GM06990 (cell line): ENCODE measurements around the gene AK2.

Experiments used
- DNase-seq: peaks from one replicate; pipeline ENCODE4 v3.0.0-alpha.2; 2011; ENCODE audit not compliant: insufficient read length; ENCODE audit errors: extremely low read depth
- H3K27me3 ChIP-seq: replicated peaks from 2 replicates; pipeline ENCODE4 v1.6.0; 2011; ENCODE audit warnings: low read length; ENCODE audit not compliant: control insufficient read depth, insufficient read depth
- H3K36me3 ChIP-seq: 2 replicates; pipeline ENCODE4 v1.5.1; 2011; ENCODE audit warnings: low read length; ENCODE audit not compliant: control insufficient read depth, insufficient read depth
- H3K4me3 ChIP-seq: replicated peaks from 2 replicates; pipeline ENCODE4 v1.5.1; 2011; ENCODE audit warnings: low read depth, mild to moderate bottlenecking, control low read depth, low read length
- TF ChIP-seq, protein P1 (sequence below): IDR thresholded peaks from 2 replicates; pipeline ENCODE4 v1.5.1; 2011; ENCODE audit warnings: low read length, control low read depth, mild to moderate bottlenecking, inconsistent platforms; ENCODE audit not compliant: insufficient read depth, poor library complexity, severe bottlenecking

The AK2 gene

DNA sequence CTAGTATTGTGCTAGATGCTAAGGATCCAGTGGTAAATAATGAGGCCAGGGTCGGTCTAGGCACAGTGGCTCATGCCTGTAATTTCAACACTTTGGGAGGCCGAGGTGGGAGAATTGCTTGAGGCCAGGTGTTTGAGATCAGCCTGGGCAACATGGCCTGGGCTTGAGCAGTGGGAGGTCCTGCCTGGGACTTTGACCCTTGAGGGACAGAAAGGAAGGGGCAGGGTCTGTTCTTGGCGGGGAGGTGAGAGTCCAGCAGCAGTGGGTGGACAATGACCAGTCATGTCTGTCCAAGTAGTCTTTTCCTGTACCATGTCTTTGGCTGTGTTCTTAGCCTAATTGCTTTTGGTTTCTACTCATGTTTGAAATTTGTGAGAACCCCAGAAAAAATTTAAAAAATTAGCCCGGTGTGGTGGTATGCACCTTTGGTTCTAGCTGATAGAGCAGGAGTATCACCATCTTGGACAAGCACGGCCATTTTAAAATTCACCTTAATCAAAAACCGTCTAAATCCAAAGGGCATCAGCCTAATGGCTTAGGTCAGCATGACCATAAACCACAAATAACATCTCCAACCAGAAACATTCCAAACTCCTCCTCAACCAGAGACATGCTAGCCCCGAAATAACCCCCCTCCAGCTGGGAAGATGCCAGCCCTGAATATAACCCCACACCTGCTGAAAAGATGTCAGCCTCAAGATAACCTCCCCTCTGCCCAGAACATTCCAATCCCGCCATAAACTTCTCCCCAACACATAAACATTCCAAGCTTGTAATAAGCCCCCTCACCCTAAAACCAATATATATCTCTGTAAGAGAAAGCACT is 6.8 kb upstream of the AK2 start:
- H3K4me3 ChIP-seq: no peak overlapping the region
- TF ChIP-seq, protein P1, sequence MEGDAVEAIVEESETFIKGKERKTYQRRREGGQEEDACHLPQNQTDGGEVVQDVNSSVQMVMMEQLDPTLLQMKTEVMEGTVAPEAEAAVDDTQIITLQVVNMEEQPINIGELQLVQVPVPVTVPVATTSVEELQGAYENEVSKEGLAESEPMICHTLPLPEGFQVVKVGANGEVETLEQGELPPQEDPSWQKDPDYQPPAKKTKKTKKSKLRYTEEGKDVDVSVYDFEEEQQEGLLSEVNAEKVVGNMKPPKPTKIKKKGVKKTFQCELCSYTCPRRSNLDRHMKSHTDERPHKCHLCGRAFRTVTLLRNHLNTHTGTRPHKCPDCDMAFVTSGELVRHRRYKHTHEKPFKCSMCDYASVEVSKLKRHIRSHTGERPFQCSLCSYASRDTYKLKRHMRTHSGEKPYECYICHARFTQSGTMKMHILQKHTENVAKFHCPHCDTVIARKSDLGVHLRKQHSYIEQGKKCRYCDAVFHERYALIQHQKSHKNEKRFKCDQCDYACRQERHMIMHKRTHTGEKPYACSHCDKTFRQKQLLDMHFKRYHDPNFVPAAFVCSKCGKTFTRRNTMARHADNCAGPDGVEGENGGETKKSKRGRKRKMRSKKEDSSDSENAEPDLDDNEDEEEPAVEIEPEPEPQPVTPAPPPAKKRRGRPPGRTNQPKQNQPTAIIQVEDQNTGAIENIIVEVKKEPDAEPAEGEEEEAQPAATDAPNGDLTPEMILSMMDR: no peak
- H3K27me3 ChIP-seq: no peaks in the 10 kb centered on the region
- H3K36me3 ChIP-seq: no peaks in the 10 kb centered on the region
- DNase-seq: no peak

DNA sequence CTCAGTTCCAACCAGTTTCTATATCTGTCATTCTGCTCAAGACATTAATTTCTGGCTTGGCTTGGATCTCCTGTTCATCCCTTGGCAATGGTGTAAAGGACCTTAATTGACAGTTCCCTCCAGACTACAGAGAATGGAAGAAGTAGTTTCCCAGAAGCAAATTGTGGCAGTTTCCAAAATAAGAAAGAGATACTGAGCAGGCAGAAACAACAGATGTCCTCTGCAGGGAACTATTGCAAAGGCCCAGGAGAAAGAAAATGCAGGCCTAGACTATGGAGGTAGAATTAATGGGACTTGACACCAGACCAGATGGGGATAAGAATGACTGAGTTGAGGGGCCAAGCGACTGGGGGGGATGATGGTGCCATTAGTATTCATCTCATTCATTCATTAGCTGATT is 6.1 kb upstream of the AK2 start:
- TF ChIP-seq, protein P1: no peak
- Histone ChIP-seq H3K27me3 (no peaks in the 10 kb centered on the region), H3K36me3 (no peaks in the 10 kb centered on the region), H3K4me3 (no peak overlapping the region)
- no peak for DNase-seq

DNA sequence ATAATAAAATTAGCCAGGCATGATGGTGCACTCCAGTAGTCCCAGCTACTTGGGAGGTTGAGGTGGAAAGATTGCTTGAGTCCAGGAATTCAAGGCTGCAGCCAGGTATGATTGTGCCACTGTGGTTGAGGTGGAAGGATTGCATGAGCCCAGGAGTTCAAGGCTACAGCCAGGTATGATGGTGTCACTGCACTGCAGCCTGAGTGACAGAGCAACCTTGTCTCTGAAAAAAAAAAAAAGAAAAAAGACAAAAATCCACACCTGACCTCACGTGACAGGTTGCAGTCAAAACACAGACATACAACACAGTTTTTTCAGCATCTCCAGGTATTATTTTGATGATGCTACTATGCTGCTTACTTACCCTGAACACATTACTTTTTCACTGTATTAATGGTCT is 4.3 kb upstream of the AK2 start:
- no peak for DNase-seq

DNA sequence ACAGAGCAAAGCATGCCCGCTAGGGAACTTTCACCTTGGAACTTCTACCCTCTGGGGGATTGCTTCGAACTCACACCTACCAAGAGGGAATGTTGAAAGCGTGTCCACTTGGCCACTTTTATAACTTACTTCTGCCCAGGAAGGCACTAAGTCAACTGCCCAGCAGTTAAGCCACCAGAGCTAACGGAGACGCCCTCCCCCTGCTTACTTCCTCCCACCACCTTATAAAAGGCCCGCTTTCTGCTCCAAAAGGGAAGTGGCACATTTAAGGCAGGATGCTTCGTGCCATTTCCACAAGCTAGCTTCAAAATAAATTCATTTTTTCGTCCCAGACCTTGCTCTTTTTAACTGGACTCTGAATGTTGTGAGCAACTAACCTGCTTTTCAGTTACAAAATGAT is 3.2 kb upstream of the AK2 start:
- H3K27me3 ChIP-seq: no peaks in the 10 kb centered on the region
- TF ChIP-seq, protein P1: no peak
- DNase-seq: no peak
- H3K4me3 ChIP-seq: no peak overlapping the region
- H3K36me3 ChIP-seq: no peaks in the 10 kb centered on the region

More for the DNA sequence above, 4.3 kb upstream of the AK2 start:
- TF ChIP-seq, protein P1: no peak
- Histone ChIP-seq H3K27me3 (no peaks in the 10 kb centered on the region), H3K36me3 (no peaks in the 10 kb centered on the region), H3K4me3 (no peak overlapping the region)

DNA sequence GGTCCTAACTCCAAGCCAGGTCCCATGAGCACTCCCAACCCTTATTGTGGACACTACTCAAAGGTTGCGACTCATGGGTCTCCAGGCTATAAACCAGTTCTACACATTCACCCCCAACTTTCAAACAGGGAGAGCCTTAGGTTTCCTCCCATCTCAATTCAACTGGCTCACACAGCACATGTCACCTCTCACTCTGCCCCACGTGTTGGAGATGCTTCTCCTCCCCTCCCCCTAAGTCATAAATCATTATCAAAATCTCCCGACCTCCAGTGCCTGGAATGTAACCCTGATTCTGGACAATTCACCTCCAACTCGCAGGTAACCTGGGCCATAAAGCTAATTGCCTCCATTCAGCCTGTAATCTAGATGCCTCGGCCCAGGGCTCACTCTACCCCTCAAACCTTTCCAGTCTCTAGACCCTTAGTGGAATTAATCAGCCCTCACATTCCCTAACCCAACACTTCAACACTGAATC is 595 bp downstream of the AK2 start:
- no peak for DNase-seq
- no peaks in the 10 kb centered on the region for H3K36me3 ChIP-seq
- TF ChIP-seq, protein P1: no peak
- peak overlapping the region; percentile 97 for H3K4me3 ChIP-seq
- H3K27me3 ChIP-seq: no peaks in the 10 kb centered on the region
